ENCODE measurements around the gene PROX1.

GRCh38 chr1:214072426-214073157 is 84.8 kb downstream of the PROX1 start:
- TF ChIP-seq CTCF (IDR thresholded peaks at IDR 0.05) (no peak), POLR2A (IDR thresholded peaks at IDR 0.05) (no peak), POLR2AphosphoS5 (IDR thresholded peaks at IDR 0.05) (no peak)

Data from breast epithelium (tissue), 3 donors.